GM19240 (cell line): ENCODE results near the gene LYG1.

ENCODE experiments used
- DNase-seq: peaks from one replicate; pipeline ENCODE4 v3.0.0; 2011; ENCODE audit warnings: low spot score; ENCODE audit not compliant: insufficient read length

The LYG1 gene

GRCh38 chr2:99275882-99276281 is 25.1 kb downstream of the LYG1 start:
- no peak for DNase-seq

GRCh38 chr2:99261242-99261641 is 39.8 kb downstream of the LYG1 start:
- no peak for DNase-seq

GRCh38 chr2:99260184-99260583 is 40.8 kb downstream of the LYG1 start:
- no peak for DNase-seq

GRCh38 chr2:99259465-99259864 is 41.5 kb downstream of the LYG1 start:
- DNase-seq = no peak

DNA sequence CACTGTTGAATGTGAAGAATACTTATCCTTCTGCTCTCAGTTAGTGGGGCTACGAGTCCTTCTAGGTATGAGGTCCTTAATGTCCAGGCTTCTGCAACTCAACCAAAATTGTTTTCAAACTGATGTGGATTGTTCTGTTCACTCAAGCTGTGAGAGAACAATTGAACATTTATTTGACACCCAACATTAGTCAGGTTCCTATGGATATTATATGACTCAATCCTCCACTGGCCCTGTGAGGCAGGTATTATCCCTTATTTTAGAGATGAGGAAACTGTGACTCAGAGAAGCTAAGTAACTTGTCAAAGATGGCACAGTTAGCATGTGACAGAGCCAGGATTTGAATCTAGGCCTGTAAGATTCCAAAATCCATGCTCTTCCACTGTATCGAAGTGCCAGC is 44.3 kb downstream of the LYG1 start:
- no peak for DNase-seq

GRCh38 chr2:99255491-99256318 is 45.3 kb downstream of the LYG1 start, which contains the start of gene LYG2:
TSS of gene LYG2 (minus strand) at chr2:99255666. CDS start at chr2:99254260, 1,406 bp downstream.
- DNase-seq = no peak

GRCh38 chr2:99249951-99250350 is 51.0 kb downstream of the LYG1 start:
- no peak for DNase-seq

- DNase-seq = no peak
Observed at GRCh38 chr2:99242151-99242550, 58.8 kb downstream of the LYG1 start.

GRCh38 chr2:99240431-99240830 is 60.6 kb downstream of the LYG1 start:
- no peak for DNase-seq

DNA sequence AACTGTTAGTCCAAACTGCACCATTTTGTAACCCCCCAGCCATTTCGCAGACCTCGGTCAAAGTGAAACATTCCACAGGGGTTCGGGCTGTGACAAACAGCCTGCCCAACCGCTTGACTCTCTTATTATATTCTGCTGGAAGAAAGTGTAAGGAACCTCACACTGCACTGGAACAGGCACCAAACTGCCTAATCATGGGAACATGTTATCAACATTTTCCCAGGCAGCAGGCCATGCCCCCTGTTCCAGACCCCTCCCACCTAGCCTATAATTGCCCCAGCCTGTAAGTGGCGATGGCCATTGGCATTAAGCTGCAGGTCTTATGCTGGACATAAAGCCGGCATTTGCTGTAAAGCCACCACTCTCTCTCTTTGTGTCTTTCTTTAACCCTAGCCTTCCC is 62.4 kb downstream of the LYG1 start:
- DNase-seq = no peak
